HepG2 (cell line): ENCODE measurements around the gene WDR47. TPM values are rescaled to one million over a fixed set of nuclear protein-coding genes. Genes with fewer than 3 reads are reported as not detected.

ENCODE experiments used
- BCL6 ChIP-seq: IDR thresholded peaks from 2 replicates; pipeline ENCODE4 v1.6.1; 2016; ENCODE audit warnings: missing genetic modification reagents, missing compliant biosample characterization
- DZIP1 ChIP-seq: sonication (generic); formaldehyde crosslinking; IDR thresholded peaks from 2 replicates; pipeline ENCODE4 v1.5.0; 2020; ENCODE audit warnings: mild to moderate bottlenecking, missing genetic modification reagents
- EP300 ChIP-seq, 3 experiments: sonication (generic) in 1 of 3; formaldehyde crosslinking in 1 of 3; IDR thresholded peaks; 2 replicates each; pipeline versions ENCODE4 v1.5.1 to v1.6.1; 2011 to 2020; ENCODE audit warnings: low read depth in 2 of 3, low read length in 2 of 3, borderline replicate concordance in 1 of 3, improper control_type of control experiment in 1 of 3, mild to moderate bottlenecking in 1 of 3, missing genetic modification reagents in 1 of 3, moderate library complexity in 1 of 3
- HNRNPL ChIP-seq: fragments of 200-400 bp; formaldehyde crosslinking; IDR thresholded peaks from 2 replicates; pipeline ENCODE4 v1.6.1; 2017; ENCODE audit warnings: mild to moderate bottlenecking, low read depth, low read length
- HOXA9 ChIP-seq: sonication (generic); formaldehyde crosslinking; IDR thresholded peaks from 2 replicates; pipeline ENCODE4 v1.8.1; 2022; ENCODE audit warnings: missing genetic modification reagents, mild to moderate bottlenecking, moderate library complexity, borderline replicate concordance
- KDM1A ChIP-seq: IDR thresholded peaks from 2 replicates; pipeline ENCODE4 v1.6.1; 2016; ENCODE audit warnings: missing compliant biosample characterization
- NCOA1 ChIP-seq: sonication (generic); formaldehyde crosslinking; IDR thresholded peaks from 2 replicates; pipeline ENCODE4 v1.9.0; 2021; ENCODE audit warnings: missing genetic modification reagents
- PCBP2 ChIP-seq: fragments of 200-400 bp; formaldehyde crosslinking; optimal IDR thresholded peaks from 2 replicates; pipeline ENCODE3; 2018; ENCODE audit warnings: low read length, low read depth; ENCODE audit not compliant: poor library complexity, severe bottlenecking
- PHF5A ChIP-seq: IDR thresholded peaks from one replicate; pipeline ENCODE4 v1.6.1; 2018; ENCODE audit warnings: low read depth, missing genetic modification reagents; ENCODE audit not compliant: unreplicated experiment
- PRPF4 ChIP-seq: fragments of 200-400 bp; formaldehyde crosslinking; IDR thresholded peaks from 2 replicates; pipeline ENCODE4 v1.6.1; 2016; ENCODE audit warnings: low read length, low read depth; ENCODE audit not compliant: poor library complexity, severe bottlenecking
- RNF2 ChIP-seq: fragments of 450-650 bp; conservative IDR thresholded peaks from 2 replicates; pipeline ENCODE4 v1.6.1; 2016; ENCODE audit warnings: low read depth
- YEATS4 ChIP-seq: sonication (generic); formaldehyde crosslinking; IDR thresholded peaks from 2 replicates; pipeline ENCODE4 v1.4.0; 2020; ENCODE audit warnings: missing genetic modification reagents, borderline replicate concordance
- ZNF143 ChIP-seq: sonication (generic); formaldehyde crosslinking; IDR thresholded peaks from 2 replicates; pipeline ENCODE4 v1.4.0; 2020; ENCODE audit warnings: missing genetic modification reagents
- ZNF333 ChIP-seq: sonication (generic); formaldehyde crosslinking; IDR thresholded peaks from 2 replicates; pipeline ENCODE4 v1.4.0; 2020; ENCODE audit warnings: mild to moderate bottlenecking, missing genetic modification reagents, borderline replicate concordance
- ZNF33A ChIP-seq: sonication (generic); formaldehyde crosslinking; IDR thresholded peaks from 2 replicates; pipeline ENCODE4 v1.5.1; 2020; ENCODE audit warnings: missing genetic modification reagents, mild to moderate bottlenecking, moderate library complexity, borderline replicate concordance
- ZNF460 ChIP-seq: sonication (generic); formaldehyde crosslinking; IDR thresholded peaks from 2 replicates; pipeline ENCODE4 v1.5.1; 2020; ENCODE audit warnings: missing genetic modification reagents, mild to moderate bottlenecking, borderline replicate concordance
- ZNF530 ChIP-seq: sonication (generic); formaldehyde crosslinking; IDR thresholded peaks from 2 replicates; pipeline ENCODE4 v1.5.0; 2020; ENCODE audit warnings: low read depth, mild to moderate bottlenecking, missing genetic modification reagents
- ZNF557 ChIP-seq: sonication (generic); formaldehyde crosslinking; IDR thresholded peaks from 2 replicates; pipeline ENCODE4 v1.4.0; 2020; ENCODE audit warnings: missing genetic modification reagents
- polyA plus RNA-seq, 8 experiments: library from polyadenylated mRNA; depleted of rRNA in 3 of 8; stranded (reverse) in 7 of 8; unstranded in 1 of 8; fragments of >200 nt; fragmentation: Illumina TruSeq in 4 of 8; extraction: Trizol in 4 of 8; gene quantifications; 2 replicates each; pipeline versions ENCODE4 v1.2.1 to v1.2.3, GENCODE V29; 2011 to 2016; ENCODE audit warnings: low read depth in 4 of 8, missing spikeins in 1 of 8, mixed read lengths in 1 of 8; ENCODE audit not compliant: insufficient read depth in 1 of 8
- total RNA-seq, 5 experiments: library from RNA; depleted of rRNA; stranded (reverse); fragments of >200 nt; fragmentation: Illumina TruSeq; extraction: Trizol; gene quantifications; 2 replicates each; pipeline ENCODE4 v1.2.3, GENCODE V29; 2016; ENCODE audit warnings: low read depth in 1 of 5
- TF ChIP-seq, protein P1 (sequence below): sonication (generic); formaldehyde crosslinking; IDR thresholded peaks from 2 replicates; pipeline ENCODE4 v1.5.1; 2020; ENCODE audit warnings: missing genetic modification reagents, mild to moderate bottlenecking, borderline replicate concordance
- TF ChIP-seq, protein P2 (sequence below): sonication (generic); formaldehyde crosslinking; IDR thresholded peaks from 2 replicates; pipeline ENCODE4 v1.5.0; 2020; ENCODE audit warnings: mild to moderate bottlenecking, missing genetic modification reagents
- TF ChIP-seq, protein P3 (sequence below): sonication (generic); formaldehyde crosslinking; IDR thresholded peaks from 2 replicates; pipeline ENCODE4 v1.4.0; 2020; ENCODE audit warnings: missing genetic modification reagents

Gene WDR47
- total and polyA plus RNA-seq, 2 of the 13 experiments (the other 11 are each of a cell fraction or from before 2014, with no cell fraction given): 4.3 to 5.9 TPM

GRCh38 chr1:109041621-109042468, at the start of gene WDR47 (continued):
- TF ChIP-seq KDM1A (CRISPR knock-in tag): no peak
- no peak for TF ChIP-seq ZNF143 (CRISPR knock-in tag)
- TF ChIP-seq ZNF333 (CRISPR knock-in tag): no peak
- TF ChIP-seq BCL6 (CRISPR knock-in tag): no peak
- no peak for TF ChIP-seq ZNF530
- TF ChIP-seq EP300 (IDR thresholded peaks at IDR 0.05; ENCODE audit: low read depth in 2 of 2, low read length in 2 of 2): no peak
- TF ChIP-seq EP300 (CRISPR knock-in tag; IDR thresholded peaks at IDR 0.05; ENCODE audit: borderline replicate concordance): no peak
- TF ChIP-seq, protein P1, sequence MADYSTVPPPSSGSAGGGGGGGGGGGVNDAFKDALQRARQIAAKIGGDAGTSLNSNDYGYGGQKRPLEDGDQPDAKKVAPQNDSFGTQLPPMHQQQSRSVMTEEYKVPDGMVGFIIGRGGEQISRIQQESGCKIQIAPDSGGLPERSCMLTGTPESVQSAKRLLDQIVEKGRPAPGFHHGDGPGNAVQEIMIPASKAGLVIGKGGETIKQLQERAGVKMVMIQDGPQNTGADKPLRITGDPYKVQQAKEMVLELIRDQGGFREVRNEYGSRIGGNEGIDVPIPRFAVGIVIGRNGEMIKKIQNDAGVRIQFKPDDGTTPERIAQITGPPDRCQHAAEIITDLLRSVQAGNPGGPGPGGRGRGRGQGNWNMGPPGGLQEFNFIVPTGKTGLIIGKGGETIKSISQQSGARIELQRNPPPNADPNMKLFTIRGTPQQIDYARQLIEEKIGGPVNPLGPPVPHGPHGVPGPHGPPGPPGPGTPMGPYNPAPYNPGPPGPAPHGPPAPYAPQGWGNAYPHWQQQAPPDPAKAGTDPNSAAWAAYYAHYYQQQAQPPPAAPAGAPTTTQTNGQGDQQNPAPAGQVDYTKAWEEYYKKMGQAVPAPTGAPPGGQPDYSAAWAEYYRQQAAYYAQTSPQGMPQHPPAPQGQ (CRISPR knock-in tag): no peak
- TF ChIP-seq PHF5A (CRISPR knock-in tag): no peak
- no peak for TF ChIP-seq DZIP1 (CRISPR knock-in tag)
- TF ChIP-seq NCOA1 (CRISPR knock-in tag): no peak
- TF ChIP-seq, protein P2, sequence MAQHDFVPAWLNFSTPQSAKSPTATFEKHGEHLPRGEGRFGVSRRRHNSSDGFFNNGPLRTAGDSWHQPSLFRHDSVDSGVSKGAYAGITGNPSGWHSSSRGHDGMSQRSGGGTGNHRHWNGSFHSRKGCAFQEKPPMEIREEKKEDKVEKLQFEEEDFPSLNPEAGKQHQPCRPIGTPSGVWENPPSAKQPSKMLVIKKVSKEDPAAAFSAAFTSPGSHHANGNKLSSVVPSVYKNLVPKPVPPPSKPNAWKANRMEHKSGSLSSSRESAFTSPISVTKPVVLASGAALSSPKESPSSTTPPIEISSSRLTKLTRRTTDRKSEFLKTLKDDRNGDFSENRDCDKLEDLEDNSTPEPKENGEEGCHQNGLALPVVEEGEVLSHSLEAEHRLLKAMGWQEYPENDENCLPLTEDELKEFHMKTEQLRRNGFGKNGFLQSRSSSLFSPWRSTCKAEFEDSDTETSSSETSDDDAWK (CRISPR knock-in tag): no peak
- no peak for TF ChIP-seq YEATS4 (CRISPR knock-in tag)
- no peak for TF ChIP-seq PCBP2
- TF ChIP-seq, protein P3, sequence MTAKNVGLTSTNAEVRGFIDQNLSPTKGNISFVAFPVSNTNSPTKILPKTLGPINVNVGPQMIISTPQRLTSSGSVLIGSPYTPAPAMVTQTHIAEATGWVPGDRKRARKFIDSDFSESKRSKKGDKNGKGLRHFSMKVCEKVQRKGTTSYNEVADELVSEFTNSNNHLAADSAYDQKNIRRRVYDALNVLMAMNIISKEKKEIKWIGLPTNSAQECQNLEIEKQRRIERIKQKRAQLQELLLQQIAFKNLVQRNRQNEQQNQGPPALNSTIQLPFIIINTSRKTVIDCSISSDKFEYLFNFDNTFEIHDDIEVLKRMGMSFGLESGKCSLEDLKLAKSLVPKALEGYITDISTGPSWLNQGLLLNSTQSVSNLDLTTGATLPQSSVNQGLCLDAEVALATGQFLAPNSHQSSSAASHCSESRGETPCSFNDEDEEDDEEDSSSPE (CRISPR knock-in tag): peak; percentile 71
- TF ChIP-seq ZNF557 (CRISPR knock-in tag): no peak
- no peak for TF ChIP-seq PRPF4
- no peak for TF ChIP-seq ZNF460
- no peak for TF ChIP-seq HNRNPL
- no peak for TF ChIP-seq ZNF33A
- no peak for TF ChIP-seq HOXA9 (CRISPR knock-in tag)
- TF ChIP-seq RNF2: peak; percentile 49; the same call in 1 of the 2 replicates
